SK-N-MC (cell line): Measurements from ENCODE around the gene ATPAF2.

ENCODE experiments used
- EZH2 ChIP-seq: fragments of 200-600 bp; sonication (generic); IDR thresholded peaks from one replicate; pipeline ENCODE4 v1.6.1; 2017; ENCODE audit warnings: antibody characterized with exemption
- FOXP2 ChIP-seq: optimal IDR thresholded peaks from 2 replicates; pipeline ENCODE3; 2011; ENCODE audit warnings: mild to moderate bottlenecking, moderate library complexity; ENCODE audit not compliant: insufficient read depth; ENCODE audit errors: extremely low read length, control extremely low read depth
- POLR2AphosphoS5 ChIP-seq: IDR thresholded peaks from 2 replicates; pipeline ENCODE4 v1.6.1; 2012; ENCODE audit warnings: mild to moderate bottlenecking, low read depth, low read length, borderline replicate concordance

DNA sequence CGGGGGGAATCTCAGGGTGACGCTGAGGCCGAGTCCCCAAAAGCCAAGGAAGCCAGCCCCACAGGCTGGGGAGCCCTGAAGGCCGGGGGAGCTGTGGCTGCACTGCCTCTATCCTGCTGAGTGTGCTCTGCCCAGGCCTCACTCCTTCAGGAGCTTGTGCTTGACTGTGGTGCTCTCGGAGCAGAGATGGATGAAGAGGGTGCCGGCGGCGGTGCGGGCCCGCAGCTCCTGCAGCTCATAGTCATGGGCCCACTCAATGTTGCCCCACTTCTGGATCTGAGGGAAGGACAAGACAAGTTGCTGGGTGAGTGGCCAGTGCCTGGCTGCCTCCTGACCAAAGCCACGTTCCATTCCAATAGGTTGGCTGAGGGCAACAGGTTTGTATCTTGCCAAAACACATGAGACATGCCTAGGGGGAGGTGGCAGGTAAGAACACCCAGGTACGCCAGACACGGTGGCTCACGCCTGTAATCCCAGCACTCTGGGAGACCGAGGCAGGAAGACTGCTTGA lies 20.5 kb downstream of the ATPAF2 start:
- TF ChIP-seq POLR2AphosphoS5 (no peak), EZH2 (no peak), FOXP2 (no peak)
